Measurements from ENCODE around the gene SPTLC3.

SPTLC3 gene

GRCh38 chr20:13008761-13009681 lies at the start of gene SPTLC3:
TSS of gene SPTLC3 (plus strand) at chr20:13008972. CDS start at chr20:13009268, 296 bp downstream.
- Mint-ChIP-seq H3K27ac (peak within 1 kb of the TSS; percentile 13), H3K9me3 (ENCODE audit: low read depth) (no peaks in the 10 kb centered on the region), H3K36me3 (no peaks in the 10 kb centered on the region), H3K4me3 (peak within 1 kb of the TSS; percentile 82), H3K4me1 (ENCODE audit: low read depth) (peaks cover 22% of the 10 kb centered on the region), H3K27me3 (peaks cover 1% of the 10 kb centered on the region)

DNA sequence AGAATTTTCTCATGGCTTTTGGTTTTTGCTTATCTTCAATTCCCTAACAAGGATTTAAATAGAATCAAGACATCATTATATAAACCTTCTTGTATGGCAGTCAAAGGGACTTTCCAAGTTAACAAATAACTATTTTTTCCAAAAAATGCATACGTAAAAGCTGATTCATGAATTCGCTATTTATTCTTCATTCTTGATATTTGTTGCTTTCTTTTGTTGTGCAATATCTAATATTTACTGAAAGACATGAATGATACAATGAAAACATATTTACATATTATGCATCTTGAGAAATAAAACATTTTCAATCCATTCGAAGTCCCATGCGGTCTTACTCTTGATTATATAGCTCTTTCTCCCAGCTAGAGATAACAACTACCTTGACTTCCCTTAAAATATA lies 47.0 kb upstream of the SPTLC3 start:
- Mint-ChIP-seq H3K9me3 (ENCODE audit: low read depth) (no peaks in the 10 kb centered on the region), H3K27ac (no peak overlapping the region), H3K36me3 (no peaks in the 10 kb centered on the region), H3K4me3 (no peak overlapping the region), H3K27me3 (no peaks in the 10 kb centered on the region), H3K4me1 (ENCODE audit: low read depth) (no peaks in the 10 kb centered on the region)

DNA sequence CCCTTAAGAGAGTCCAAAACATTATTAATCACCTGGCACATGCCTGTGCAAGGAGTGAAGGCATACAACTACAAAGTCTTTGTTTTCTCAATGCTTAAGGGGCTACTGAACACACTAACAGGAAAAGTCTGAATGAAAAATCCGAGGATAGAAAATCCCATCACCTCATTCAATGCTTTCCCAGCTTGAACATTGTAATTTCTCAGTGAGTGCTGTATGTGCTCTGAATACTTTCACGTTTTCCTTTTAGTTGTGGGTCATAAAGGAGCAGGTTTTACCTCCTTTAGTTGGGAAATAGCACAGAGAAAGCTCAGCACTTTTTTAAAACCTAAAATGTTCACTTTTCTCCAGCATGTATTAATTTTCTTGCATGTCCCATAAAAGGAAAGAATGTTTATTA lies 45.9 kb upstream of the SPTLC3 start:
- no peak overlapping the region for H3K4me3 Mint-ChIP-seq
- H3K4me1 Mint-ChIP-seq (ENCODE audit: low read depth) = no peaks in the 10 kb centered on the region
- no peak overlapping the region for H3K27ac Mint-ChIP-seq
- H3K36me3 Mint-ChIP-seq = no peaks in the 10 kb centered on the region
- no peaks in the 10 kb centered on the region for H3K27me3 Mint-ChIP-seq
- no peaks in the 10 kb centered on the region for H3K9me3 Mint-ChIP-seq (ENCODE audit: low read depth)

DNA sequence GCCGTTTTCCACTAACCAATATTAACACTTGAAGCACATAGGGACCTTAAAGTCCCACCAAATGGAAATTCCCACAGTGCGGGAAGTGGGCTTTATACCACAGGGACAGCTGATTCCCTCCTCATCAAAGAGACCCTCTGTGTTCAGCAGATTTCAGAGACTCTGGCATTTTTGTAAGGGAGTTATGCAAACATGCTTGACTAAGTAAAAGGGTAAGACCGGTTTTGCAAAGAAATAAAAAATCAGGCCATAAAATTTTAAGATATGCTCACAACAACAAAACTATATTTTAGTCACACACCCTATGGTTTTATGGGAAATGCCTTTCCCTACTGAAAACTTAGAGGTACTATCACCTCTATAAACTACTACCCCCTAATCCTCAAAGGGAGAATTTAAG lies 45.4 kb upstream of the SPTLC3 start:
- Mint-ChIP-seq H3K4me3 (no peak overlapping the region), H3K4me1 (ENCODE audit: low read depth) (no peaks in the 10 kb centered on the region), H3K36me3 (no peaks in the 10 kb centered on the region), H3K27ac (no peak overlapping the region), H3K27me3 (no peaks in the 10 kb centered on the region), H3K9me3 (ENCODE audit: low read depth) (no peaks in the 10 kb centered on the region)

DNA sequence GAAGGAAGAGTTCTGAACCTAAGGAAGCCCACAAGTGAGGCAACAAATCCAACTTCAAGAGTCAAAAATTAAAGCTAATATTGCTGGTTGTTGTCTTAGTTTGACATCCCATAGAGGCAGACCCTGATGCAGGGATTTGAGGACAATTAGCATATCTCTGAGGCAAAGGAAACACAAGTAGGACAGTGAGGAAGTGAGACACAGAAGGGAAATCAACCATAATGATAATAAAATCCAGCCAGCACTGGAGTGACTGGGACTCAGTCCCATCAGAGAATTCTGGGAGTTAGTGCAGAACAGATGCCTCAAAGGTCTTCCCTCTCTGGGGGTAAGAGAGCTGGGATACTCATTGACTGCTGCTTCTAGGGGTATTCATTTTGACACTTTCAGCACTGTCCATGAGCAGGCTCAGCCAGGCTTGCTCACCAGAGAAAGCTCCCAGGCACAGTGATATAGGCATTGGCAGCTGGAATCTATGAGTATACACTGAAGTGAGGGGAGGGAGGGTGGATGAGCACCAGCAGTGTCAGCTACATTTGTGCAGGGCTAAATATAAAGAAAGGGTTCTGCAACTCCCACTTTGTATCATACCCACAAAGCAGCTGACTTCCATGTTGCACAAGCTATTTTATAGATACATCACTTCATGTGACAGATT lies 43.4 kb upstream of the SPTLC3 start:
- H3K4me1 Mint-ChIP-seq (ENCODE audit: low read depth) = no peaks in the 10 kb centered on the region
- no peak overlapping the region for H3K27ac Mint-ChIP-seq
- H3K36me3 Mint-ChIP-seq = no peaks in the 10 kb centered on the region
- H3K9me3 Mint-ChIP-seq (ENCODE audit: low read depth) = no peaks in the 10 kb centered on the region
- no peaks in the 10 kb centered on the region for H3K27me3 Mint-ChIP-seq
- H3K4me3 Mint-ChIP-seq = no peak overlapping the region

GRCh38 chr20:12965870-12966251 lies 42.9 kb upstream of the SPTLC3 start:
- H3K27me3 Mint-ChIP-seq = no peaks in the 10 kb centered on the region
- H3K4me3 Mint-ChIP-seq = no peak overlapping the region

DNA sequence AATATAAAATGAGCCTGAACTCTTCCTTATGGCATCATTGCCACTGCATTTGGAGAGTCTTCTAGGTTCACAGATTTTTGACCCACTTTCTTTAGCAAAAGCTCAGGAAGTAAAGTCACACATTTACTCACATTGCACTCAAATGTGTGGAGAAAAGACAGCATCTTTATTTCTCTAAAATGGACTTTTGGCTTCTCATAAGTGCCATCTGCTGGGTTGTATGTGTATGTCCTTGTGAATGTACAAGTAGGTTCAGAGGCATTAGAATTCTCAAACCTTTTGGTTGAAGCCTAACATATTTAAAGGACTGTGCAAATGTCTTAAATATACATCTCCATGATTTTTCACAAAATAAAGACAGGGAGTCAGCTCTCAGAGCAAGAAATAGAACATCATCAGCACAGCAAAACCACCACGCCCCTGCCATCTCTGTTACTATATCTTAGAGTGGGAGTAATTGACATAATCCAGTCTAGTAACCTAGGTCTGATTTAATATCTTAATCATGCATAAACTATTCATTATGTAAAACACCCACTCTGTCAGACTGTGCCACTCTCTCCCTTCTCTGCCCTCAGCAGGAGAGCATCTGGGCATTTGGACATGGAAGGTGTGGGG lies 42.2 kb upstream of the SPTLC3 start:
- Mint-ChIP-seq H3K9me3 (ENCODE audit: low read depth) (no peaks in the 10 kb centered on the region), H3K4me3 (no peak overlapping the region), H3K27ac (no peak overlapping the region), H3K27me3 (no peaks in the 10 kb centered on the region), H3K4me1 (ENCODE audit: low read depth) (no peaks in the 10 kb centered on the region), H3K36me3 (no peaks in the 10 kb centered on the region)

More at GRCh38 chr20:12965870-12966251, 42.9 kb upstream of the SPTLC3 start:
- Mint-ChIP-seq H3K9me3 (ENCODE audit: low read depth) (no peaks in the 10 kb centered on the region), H3K36me3 (no peaks in the 10 kb centered on the region), H3K4me1 (ENCODE audit: low read depth) (no peaks in the 10 kb centered on the region), H3K27ac (no peak overlapping the region)

GRCh38 chr20:12967932-12968331 lies 40.8 kb upstream of the SPTLC3 start:
- Mint-ChIP-seq H3K9me3 (ENCODE audit: low read depth) (no peaks in the 10 kb centered on the region), H3K4me1 (ENCODE audit: low read depth) (no peaks in the 10 kb centered on the region), H3K27ac (no peak overlapping the region), H3K4me3 (no peak overlapping the region), H3K27me3 (no peaks in the 10 kb centered on the region), H3K36me3 (no peaks in the 10 kb centered on the region)

- Mint-ChIP-seq H3K36me3 (no peaks in the 10 kb centered on the region), H3K9me3 (ENCODE audit: low read depth) (no peaks in the 10 kb centered on the region), H3K4me1 (ENCODE audit: low read depth) (no peaks in the 10 kb centered on the region), H3K27ac (no peak overlapping the region), H3K4me3 (no peak overlapping the region), H3K27me3 (no peaks in the 10 kb centered on the region)
These were observed 40.3 kb upstream of the SPTLC3 start for GRCh38 chr20:12968472-12968871.

GRCh38 chr20:12969071-12969669 lies 39.6 kb upstream of the SPTLC3 start:
- Mint-ChIP-seq H3K9me3 (ENCODE audit: low read depth) (no peaks in the 10 kb centered on the region), H3K4me1 (ENCODE audit: low read depth) (no peaks in the 10 kb centered on the region), H3K36me3 (no peaks in the 10 kb centered on the region), H3K27me3 (no peaks in the 10 kb centered on the region), H3K27ac (no peak overlapping the region), H3K4me3 (no peak overlapping the region)

DNA sequence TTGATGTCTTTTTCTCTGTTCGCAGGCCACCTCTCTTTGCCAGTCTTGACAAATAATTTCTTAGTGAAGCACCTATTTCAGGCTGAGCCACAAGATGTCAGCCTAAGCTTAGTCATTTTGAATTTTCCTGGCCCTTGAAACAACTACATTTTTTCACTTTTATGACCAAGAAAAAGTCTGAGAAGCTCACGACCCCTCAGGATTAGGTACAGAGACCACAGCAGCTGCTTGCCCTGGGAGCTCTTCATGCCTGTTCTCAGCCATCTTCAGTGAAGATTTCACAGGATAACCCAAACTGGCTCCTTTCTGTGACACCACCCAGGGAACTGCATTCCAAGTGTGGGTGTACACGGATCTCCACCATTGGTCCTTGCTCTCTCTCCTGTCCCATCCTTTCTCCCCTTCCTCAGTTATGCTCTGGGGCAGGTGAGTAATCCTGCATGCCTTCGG lies 38.4 kb upstream of the SPTLC3 start:
- Mint-ChIP-seq H3K36me3 (no peaks in the 10 kb centered on the region), H3K27ac (no peak overlapping the region), H3K27me3 (no peaks in the 10 kb centered on the region), H3K4me1 (ENCODE audit: low read depth) (no peaks in the 10 kb centered on the region), H3K4me3 (no peak overlapping the region), H3K9me3 (ENCODE audit: low read depth) (no peaks in the 10 kb centered on the region)

DNA sequence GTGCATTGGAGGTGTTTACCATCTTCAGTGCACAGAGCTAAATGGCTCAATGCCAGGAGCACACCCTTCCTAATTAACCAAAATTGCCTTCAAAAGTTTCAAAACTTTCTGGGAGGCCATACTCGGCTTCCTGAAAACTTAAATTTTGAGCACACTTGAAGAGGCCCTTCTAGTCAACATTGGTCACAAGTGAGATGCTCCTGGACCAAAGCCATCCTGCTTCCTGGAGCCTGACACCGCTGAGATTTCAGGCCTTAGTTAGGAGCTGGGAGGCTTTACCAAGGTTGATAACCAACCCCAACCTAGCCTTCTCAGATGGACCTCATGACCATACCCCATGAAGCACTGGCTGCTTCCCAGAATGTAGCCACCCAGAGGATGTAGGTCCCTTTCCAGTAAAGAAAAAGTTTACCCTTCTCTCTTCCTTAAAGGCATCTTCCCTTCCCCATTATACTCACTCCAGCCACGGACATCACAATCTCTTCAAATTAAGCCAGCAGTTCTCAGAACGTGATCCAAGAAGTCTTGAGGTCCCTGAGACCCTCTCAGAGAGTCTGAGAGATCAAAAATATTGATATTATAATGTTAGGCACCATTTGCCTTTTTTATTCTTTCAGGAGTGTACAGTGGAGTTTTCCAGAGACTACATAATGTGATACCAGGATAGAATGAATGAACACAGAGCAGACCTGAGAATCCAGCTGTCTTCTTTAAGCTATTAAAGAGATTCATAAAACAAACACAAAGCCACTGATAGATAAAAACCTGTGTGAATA lies 32.8 kb upstream of the SPTLC3 start:
- Mint-ChIP-seq H3K27ac (no peak overlapping the region), H3K4me3 (no peak overlapping the region), H3K4me1 (ENCODE audit: low read depth) (no peaks in the 10 kb centered on the region), H3K9me3 (ENCODE audit: low read depth) (no peaks in the 10 kb centered on the region), H3K36me3 (no peaks in the 10 kb centered on the region), H3K27me3 (peaks cover 4% of the 10 kb centered on the region)

GRCh38 chr20:12976720-12977309 lies 32.0 kb upstream of the SPTLC3 start:
- no peak overlapping the region for H3K27ac Mint-ChIP-seq
- H3K27me3 Mint-ChIP-seq = peaks cover 4% of the 10 kb centered on the region
- no peaks in the 10 kb centered on the region for H3K36me3 Mint-ChIP-seq
- H3K4me3 Mint-ChIP-seq = no peak overlapping the region
- no peaks in the 10 kb centered on the region for H3K4me1 Mint-ChIP-seq (ENCODE audit: low read depth)
- H3K9me3 Mint-ChIP-seq (ENCODE audit: low read depth) = no peaks in the 10 kb centered on the region
